HG03159 (cell line): ENCODE results near the gene ZCCHC7.
A peak's percentile ranks its signal among the peaks of the same experiment; 100 is the strongest.
"Not testable (repeated sequence)": the region's sequence is repeated elsewhere in the genome, so short reads cannot be mapped to it uniquely, and the experiment has no call there.

Experiments used
- ATAC-seq: cut with Tn5 transposase; IDR thresholded peaks from one replicate; pipeline ENCODE4 v1.9.1; 2021; ENCODE audit warnings: mild to moderate bottlenecking, moderate library complexity; ENCODE audit not compliant: unreplicated experiment

The ZCCHC7 gene

GRCh38 chr9:37390759-37391158 lies 270.4 kb downstream of the ZCCHC7 start:
- ATAC-seq, result peak; percentile 85

GRCh38 chr9:37392272-37392671 lies 271.9 kb downstream of the ZCCHC7 start:
- ATAC-seq, result no peak

GRCh38 chr9:37395229-37395628 lies 274.9 kb downstream of the ZCCHC7 start:
- no peak for ATAC-seq

- ATAC-seq, result no peak
These were observed 275.3 kb downstream of the ZCCHC7 start for GRCh38 chr9:37395663-37396062.

GRCh38 chr9:37397948-37398347 lies 277.6 kb downstream of the ZCCHC7 start:
- ATAC-seq, result not testable (repeated sequence)

GRCh38 chr9:37398464-37399025 lies 278.2 kb downstream of the ZCCHC7 start:
- ATAC-seq, result no peak

- ATAC-seq, result no peak
These were observed 279.0 kb downstream of the ZCCHC7 start for GRCh38 chr9:37399336-37399735.

- ATAC-seq, result no peak
These were observed 284.2 kb downstream of the ZCCHC7 start for GRCh38 chr9:37404590-37404989.

- no peak for ATAC-seq
These were observed 285.0 kb downstream of the ZCCHC7 start for GRCh38 chr9:37405350-37405749.

GRCh38 chr9:37405764-37406380 lies 285.5 kb downstream of the ZCCHC7 start:
- ATAC-seq, result no peak

- no peak for ATAC-seq
These were observed 286.4 kb downstream of the ZCCHC7 start for GRCh38 chr9:37406603-37407401.

GRCh38 chr9:37407468-37407867 lies 287.1 kb downstream of the ZCCHC7 start:
- no peak for ATAC-seq
